GM21576 (cell line): ENCODE results near the gene PLEKHF1.
"Not testable (repeated sequence)": the region's sequence is repeated elsewhere in the genome, so short reads cannot be mapped to it uniquely, and the experiment has no call there.

ENCODE experiments used
- ATAC-seq: cut with Tn5 transposase; IDR thresholded peaks from one replicate; pipeline ENCODE4 v1.9.1; 2021; ENCODE audit warnings: mild to moderate bottlenecking, moderate library complexity; ENCODE audit not compliant: unreplicated experiment

PLEKHF1 gene, protein sequence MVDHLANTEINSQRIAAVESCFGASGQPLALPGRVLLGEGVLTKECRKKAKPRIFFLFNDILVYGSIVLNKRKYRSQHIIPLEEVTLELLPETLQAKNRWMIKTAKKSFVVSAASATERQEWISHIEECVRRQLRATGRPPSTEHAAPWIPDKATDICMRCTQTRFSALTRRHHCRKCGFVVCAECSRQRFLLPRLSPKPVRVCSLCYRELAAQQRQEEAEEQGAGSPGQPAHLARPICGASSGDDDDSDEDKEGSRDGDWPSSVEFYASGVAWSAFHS

DNA sequence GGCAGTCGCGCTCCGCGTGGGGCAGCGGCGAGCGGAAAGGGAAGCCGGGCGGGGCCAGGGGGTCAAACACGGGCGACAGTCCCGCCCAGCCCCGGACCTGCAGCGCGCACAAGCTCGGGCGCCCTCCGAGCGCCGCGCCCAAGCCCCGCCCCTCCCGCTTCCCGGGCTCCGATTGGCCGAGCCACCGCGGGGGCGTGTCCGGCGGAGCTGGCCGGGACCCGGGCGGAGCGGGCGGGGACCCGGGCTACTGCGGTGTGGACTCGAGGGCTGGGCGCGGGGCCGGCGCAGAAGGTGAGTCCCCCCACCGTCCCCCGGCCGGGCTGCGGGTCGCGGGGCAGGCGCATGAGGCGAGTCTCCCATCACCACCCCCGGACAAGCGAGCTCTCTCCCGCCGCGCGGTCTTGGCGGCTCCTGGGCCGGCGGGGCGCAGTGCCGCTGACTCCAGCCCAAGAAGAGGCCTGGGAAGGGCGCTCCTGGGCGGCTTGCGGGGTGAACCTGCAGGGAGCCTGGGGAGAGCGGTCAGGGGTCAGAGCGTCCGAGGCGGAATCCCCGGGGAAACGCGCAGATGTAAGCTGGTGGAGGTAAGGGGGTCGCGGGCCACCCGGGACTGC is at the start of gene PLEKHF1:
PLEKHF1 (plus strand) TSS at position 247 of the 611 bp plus-strand sequence. CDS start 8,379 bp downstream, outside the sequence.
- ATAC-seq, result peak; percentile 78

DNA sequence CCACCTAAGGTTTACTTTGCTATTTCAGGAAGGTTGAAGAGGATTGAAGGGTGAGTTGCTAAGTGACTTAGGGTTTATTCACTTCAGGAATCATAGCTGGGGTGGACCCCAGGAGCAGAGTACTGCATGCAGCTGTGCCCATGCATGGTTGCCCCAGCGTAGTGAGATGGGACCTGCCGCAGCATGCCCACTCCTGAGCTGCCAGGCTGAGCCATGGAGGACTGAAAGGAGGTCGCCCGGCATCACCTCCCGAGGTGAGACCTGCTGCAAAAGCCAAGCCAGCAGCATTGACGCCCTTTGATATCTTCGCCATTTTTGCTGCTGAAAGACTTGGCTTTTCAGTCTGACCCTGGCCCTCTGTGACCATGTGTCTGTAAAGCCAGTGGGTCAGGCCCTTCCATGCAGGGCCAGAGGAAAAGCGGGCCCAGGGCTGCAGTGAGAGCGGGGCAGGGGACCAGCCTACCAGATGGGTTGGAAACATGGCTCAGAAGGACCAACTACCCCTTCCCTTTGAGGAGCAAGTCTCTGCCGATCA is 49.3 kb upstream of the PLEKHF1 start:
- ATAC-seq, result no peak

DNA sequence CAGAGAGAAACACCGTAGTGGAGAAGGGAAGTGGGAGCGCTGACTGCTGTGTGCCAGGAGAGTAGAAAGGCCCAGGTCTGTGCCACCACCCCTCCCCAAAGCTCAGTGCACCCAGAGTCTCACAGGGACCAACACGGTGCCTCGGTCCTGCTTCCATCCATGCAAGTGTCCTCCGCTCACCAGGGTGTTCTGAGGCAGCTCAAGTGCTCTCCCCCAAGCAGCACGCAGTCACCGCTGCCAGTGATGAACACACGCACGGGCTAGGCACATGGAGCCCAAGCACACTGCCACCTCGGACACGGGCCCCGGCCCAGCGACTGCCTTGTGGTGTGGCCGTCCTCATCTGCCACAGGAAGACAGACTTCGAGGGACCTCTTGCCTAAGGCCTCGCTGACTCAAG is 48.7 kb upstream of the PLEKHF1 start:
- no peak for ATAC-seq

DNA sequence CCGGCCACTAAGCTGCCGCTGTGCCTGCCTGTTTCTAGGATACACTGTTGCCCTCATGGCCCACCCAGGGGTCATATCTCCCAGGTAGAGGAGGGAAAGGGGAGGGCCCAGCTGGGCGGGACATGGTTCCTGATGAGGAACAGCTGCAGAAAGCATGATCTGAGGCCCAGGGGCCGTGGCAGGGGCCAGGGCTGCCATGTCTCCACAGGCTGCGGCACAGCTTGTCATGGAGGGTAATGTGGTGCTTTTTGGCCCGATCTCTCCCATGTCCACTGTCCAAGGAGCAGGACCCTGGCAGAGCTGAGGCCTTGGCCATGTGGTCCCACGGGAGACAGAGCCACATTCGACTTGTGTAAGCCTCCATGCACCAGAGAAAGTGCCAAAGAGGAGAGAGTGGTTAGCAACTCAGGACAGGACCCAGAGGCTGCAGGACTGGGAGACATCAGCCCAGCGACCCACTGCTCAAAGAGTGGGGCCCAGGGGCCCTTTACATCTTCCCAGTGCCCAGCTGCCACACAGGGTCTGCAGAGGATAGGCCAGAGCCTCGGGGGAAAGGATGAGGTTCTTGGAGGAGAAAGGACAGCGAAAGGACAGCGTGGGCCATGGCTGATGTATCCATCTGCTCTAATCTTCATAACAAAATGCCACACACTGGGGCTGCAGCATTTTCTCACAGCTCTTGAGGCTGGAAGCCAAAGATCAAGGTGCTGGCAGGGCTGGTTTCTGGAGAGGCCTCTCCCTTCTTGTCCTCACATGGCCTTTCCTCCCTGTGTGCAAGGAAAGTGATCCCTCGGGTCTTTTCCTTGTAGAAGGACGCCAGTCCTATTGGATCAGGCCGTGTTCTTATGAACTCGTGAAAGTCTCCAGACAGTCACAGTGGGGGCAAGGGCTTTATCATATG is 47.6 kb upstream of the PLEKHF1 start:
- no peak for ATAC-seq

DNA sequence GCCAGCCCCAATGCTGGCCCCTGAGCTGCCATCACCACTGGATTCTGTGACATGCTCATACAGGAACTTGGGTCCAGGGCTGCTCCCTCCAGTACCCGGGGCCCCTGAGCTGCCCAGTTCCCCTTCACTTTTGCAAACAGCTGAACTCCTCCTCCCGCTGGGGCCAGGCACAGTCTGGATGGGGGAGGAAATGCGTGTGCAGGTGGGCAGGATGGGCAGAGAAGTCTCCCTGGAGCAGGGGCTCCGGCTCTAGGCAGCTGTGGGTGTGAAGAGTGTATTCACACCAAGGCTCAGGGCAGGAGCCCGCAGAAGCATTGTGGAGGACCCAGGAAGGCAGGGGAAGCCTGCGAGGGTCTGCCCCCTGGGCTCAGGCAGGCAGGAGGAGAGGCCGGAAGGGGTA is 46.8 kb upstream of the PLEKHF1 start:
- ATAC-seq, result no peak

DNA sequence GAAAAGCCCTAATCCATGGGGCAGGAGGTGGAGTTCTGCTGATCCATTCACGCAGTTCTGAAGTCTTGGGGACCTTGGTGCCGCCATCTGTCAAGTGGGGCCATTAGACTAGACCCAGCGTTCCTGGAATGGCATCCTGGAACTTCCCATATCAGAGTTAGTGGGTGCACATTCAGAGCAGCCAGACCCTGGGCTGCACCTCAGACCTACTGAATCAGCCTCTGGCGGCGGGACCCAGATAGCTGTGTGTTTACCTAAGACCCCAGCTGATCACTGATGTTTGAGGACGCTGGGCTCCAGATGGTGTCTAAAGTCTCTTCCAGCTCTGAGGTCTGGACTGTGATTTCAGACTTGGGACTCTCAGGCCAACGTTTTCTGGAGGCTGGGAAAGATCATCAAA is 46.4 kb upstream of the PLEKHF1 start:
- ATAC-seq, result no peak

DNA sequence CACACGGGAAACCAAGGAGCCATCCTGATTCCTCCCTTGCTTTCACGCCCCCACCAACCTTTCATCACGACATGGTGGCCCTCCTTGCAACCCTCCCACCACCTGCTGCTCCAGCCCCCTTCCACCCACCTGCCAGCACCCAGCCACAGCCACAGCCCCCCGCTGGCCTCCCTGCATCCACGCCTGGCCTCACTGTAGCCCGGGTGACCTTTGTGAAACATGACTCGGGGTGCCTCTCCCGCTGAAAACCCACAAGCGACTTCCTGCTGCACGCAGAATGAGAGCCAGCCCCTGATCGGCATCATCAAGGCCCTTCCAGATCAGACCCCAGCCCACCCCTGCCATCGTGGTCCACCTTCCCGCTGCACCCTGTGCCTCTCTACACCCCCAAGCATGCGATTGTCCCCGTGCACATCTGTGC is 44.3 kb upstream of the PLEKHF1 start:
- no peak for ATAC-seq

DNA sequence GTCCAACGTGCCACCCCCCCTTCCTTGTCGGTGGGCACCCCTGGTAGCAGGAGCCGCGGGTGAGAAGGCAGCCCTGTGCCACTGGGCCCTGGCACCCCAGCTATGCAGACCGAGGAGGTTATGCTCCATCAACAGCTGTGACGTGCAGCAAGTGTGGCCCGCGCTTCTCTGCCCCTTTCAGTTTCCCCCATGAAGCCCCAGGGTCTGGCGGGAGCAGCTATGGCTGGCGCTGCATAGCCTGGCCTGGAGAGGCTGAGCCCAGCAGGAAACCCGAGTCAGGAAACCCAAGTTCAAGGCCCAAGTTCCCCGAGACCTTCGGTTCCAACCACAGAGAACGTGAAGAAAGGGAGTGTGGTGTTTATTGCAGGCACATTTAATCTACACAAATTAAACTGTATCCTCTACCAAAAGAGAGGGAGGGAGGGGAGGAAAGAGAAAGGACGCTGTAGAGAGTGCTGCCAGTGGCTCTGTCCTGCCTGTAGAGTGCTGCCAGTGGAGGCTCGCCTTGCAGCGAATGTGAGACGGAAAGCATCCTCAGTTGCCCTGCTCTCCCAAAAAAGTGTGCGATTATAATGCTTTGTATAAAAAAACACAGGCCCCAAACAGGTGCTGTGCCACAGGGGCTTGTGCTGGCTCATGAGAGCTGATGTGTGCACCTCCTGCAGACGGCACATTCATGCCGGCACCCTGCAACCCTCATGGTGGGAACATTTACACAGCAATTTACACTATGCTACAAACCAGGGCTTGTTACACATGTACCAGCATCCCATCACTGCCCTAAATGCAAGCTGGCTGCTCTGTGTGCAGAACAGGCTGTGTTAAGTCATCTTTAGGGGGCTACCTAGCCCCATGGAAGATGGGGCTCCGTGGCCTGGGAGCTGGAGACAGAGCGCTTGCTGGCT is 42.8 kb upstream of the PLEKHF1 start:
- no peak for ATAC-seq

DNA sequence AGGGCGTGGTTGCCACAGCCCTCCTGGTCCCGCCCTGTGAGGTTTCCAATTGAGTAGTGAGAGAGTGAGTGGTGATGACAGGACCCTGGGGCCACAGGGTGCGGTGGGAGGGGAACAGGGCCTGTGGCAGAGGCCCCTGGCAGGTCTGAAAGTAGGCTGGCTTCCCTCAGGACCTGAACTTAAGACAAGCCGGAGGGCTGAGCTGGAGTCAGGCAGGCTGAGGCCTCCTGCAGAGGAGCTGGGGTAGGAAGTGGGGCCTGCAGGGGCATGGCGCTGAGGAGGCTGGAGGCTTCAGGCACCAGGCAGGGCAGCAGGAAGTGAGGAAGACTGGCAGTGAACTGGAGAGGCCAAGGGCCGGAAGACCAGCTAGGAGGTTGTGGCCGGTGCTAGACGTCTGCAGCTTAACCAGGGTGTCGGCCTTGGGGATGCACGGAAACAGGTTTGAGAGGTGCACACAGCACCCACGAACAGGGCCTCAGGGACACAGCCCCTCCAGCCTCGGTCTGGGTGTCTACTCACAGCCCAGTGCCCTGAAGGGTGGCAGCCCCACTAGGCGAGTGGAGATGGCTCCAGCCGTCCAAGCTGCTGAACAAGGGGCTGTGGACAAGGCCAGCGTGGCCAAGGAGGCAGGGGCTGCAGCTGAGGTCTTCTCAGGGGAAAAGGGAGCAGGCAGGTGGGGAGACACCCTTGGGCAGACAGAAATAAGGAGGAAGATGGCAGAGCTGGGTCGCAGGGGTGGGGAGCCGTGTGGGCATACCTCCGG is 41.4 kb upstream of the PLEKHF1 start:
- ATAC-seq, result no peak

DNA sequence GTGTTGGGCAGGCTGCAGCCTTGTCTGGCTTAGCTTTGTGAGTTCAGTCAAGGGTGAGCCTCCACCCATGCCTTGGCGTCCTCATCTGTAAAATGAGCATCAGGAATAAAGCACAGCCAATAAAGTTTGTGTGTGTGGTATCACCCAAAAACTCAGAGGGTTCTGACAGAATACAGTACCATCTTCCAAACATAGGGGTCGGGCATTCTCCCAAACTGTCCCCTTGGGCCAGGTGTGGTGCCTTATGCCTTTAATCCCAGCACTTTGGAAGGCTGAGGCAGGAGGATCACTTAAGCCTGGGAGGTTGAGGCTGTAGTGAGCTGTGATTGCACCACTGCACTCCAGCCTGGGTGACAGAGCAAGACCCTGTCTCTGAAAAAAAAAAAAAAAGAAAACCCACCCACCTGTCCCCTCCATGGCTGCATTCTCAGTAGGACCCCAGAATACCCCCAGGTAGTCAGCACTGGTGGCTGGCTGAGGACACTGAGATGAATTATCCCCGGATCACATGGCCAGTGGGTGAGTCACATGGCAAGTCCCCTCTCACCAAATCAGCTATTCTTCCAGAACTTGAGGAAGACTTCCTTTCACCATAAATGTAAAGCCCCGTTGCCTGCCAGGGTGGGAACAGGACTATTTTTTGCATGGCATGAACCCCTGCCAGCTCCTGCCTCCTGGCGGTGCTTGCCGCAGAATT is 40.6 kb upstream of the PLEKHF1 start:
- ATAC-seq, result no peak

DNA sequence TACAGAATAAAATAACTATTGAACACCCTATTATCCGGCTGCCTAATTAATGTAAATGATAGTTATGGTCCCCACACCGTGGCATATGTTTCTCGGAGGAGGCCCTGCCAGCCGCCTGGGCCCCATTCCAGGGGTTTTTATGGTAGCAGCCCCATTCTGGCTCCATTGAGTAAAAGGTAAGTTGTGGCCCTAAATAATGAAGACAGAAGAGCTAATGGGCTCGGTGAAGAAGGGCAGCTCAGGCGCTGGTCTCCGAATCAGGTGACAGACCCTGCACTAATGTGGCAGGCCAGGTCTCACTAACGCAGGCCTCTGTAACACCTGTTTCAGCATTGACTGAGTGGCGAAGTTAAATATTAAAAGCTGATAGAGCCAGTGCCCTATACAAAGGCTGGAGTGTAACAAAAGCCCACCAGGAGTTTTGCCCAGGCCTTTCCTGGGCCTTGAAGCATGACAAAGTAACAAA is 40.0 kb upstream of the PLEKHF1 start:
- no peak for ATAC-seq

DNA sequence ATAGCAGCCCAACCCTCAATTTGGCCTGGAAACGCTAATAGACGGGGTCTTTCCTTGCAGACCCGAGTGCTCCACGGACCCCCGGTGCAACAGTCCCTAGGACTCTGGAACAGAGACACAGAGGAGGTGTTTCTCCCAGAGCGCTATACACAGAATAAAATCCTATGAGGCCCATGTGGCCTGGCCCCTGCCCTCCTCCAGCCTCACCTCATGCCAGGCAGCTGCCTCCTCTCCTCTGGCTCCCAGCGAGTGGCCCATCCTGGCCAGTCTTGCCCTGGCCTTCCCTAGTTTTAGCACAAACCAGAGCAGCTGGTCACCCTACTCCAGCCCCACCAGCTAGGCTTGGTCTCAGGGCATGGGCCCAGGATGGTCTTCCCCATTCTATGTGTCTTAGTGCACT is 38.9 kb upstream of the PLEKHF1 start:
- no peak for ATAC-seq

DNA sequence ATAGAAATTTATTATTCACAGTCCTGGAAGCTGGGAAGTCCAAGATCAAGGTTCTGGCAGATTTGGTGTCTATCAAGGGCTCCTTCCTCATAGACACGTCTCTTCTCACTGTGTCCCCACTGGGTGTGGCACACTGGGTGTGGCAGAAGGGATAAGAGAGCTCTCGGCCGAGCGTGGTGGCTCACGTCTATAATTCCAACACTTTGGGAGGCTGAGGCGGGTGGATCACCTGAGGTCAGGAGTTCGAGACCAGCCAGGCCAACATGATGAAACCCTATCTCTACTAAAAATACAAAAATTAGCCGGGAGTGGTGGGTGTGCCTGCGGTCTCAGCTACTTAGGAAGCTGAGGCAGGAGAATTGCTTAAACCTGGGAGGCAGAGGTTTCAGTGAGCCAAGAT is 38.4 kb upstream of the PLEKHF1 start:
- not testable (repeated sequence) for ATAC-seq

DNA sequence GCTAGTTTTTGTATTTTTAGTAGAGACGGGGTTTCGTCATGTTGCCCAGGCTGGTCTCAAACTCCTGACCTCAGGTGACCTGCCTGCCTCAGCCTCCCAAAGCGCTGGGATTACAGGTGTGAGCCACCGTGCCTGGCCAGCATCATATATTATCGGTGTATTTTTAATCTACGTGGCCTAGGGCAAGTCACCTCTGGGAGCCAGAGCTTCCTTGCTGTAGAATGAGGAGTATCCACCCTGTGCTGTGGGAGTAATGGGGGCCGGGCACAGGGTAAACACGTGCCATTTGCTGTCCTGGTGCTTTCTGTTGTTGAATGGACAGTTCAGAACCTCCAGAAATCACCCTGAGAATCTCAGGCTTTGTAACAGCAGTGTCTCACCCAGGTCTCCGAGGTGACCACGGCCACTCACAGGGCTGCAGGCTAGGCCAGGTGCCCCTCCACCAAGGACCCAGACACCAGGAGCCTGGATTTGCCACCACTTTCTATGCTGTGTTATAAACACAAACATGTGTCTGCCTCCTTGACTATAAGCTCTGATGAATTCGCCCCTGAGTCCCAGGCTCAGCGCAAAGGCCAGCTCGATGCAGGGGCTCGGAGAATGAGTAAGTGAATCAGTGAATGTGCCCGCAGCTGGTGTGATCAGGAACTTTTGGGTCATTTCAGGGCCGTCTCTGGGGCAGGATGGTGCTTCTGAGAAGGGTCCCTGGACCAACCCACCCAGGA is 36.4 kb upstream of the PLEKHF1 start:
- no peak for ATAC-seq

DNA sequence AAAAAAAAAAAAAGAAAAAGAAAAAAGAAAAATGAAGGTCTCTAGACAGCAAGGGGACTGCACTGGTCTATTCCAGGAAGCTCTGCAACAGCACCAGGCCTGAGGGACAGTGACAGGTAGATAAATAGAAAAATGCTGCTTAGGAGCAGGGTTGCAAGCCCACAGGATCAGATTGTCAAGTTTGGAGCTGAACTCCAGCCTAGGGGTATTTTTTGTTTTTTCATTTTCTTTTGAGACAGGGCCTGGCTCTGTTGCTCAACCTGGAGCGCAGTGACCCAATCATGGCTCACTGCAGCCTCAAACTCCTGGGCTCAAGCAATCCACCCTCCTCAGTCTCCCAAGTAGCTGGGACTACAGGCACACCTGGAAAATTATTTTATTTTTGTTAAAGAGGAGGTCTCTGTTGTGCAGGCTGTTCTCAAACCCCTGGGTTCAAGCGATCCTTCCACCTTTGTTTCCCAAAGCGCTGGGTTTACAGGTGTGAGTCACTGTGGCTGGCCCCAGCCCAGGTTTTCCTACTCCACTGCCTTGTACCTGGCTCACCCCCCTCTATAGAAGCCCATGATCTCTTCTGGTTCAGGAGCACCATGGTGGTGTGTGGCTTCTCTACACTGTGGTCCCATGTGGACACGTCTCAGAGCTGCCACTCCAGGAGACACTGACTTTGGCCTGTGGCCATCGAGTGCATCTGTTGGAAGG is 35.3 kb upstream of the PLEKHF1 start:
- ATAC-seq, result no peak

DNA sequence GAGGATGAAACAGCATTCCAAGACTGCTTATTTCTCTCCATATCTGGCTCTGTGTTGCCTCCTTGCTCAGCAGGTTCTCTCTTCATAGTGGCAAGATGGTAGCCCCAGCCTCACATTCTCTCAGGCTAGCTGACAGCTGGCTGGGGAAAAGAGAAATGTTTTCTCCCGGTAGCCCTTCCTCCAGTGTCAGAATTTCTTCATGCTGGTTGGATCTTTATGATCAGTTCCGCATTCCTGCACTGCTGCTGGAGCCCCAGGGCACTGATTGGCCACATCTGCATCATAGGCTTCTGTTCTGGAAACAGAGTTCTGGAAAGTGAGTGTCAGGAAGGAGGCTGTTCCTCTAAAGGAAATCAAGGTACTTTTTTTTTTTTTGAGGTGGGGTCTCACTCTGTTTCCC is 34.6 kb upstream of the PLEKHF1 start:
- ATAC-seq, result no peak

DNA sequence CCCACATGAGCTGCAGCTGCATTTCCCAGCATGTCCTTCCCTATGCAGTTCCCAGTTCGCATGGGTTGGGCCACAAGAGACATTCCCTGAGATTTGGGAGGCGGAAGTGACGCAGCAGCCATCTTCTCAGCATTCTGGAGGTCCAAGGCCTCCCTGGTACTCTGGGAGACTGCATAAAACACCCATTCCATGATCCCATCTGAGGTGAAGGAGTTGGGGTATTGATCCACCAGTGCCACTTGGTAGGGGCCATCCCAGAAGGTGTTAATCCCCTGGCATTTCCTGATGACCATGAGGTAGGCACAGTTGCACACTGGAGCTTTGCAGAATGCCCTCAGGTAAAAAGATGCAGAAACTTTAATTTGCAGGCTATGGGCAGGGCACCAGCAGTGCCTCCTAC is 33.8 kb upstream of the PLEKHF1 start:
- no peak for ATAC-seq

DNA sequence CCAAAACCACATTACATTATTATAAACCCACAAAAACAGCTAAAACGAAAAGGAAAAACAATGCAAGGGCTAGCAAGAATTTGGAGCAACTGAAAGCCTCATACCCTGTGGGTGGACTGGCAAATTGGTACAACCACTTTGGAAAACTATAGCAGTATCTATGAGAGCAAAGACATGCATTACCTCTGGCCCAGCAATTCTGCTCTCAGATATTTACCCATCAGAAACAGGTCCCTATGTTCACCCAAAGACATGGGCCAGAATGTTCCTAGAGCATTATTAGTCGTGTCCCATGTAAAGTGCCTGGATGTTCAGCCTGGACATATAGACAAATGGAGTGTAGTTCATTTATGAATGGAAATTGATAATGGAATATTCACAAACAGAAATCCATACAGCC is 31.3 kb upstream of the PLEKHF1 start:
- no peak for ATAC-seq
